Measurements from ENCODE around the gene GRAP2.
"Not testable (repeated sequence)": the region's sequence is repeated elsewhere in the genome, so short reads cannot be mapped to it uniquely, and the experiment has no call there.

GRAP2 gene

GRCh38 chr22:39947220-39948216, 46.6 kb downstream of the GRAP2 start:
- no peak for DNase-seq

DNA sequence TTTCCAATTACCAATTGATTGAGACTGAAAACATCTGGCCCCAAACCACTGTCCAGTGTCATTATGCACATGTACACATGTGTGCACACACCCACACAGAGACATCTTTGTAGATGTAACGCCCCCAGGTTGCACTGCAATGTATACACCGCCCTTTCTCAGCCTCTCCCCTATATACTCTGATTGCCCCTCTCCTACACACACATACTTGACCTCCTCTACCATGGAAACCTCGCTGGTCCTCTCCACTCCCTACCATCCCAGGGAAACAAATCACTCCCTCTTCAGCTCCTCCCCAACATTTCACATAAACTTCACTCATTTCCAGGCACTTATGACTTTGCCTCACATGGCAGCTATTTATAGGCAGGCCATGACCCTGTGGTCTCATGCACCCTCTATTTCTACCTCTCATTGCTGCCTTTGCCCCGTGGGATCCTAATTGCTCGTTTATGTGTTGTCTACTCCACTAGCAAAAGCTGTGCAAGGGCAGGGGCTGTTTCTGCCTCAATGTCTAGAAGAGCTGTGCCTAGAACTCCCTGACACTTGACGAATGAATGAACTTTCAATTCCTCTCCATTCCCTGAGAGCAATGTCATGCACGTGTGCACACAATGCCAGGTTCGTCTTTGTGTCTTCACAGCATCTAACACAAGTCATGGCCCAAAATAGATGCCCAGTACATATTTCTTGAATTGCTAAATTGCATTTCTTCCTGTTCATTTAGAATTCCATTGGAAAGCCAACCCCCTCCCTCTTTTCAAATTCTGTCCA, 49.3 kb downstream of the GRAP2 start:
- DNase-seq = no peak

- DNase-seq = not testable (repeated sequence)
Observed at GRCh38 chr22:39951603-39952293, 50.9 kb downstream of the GRAP2 start.

- no peak for DNase-seq
Observed at GRCh38 chr22:39952347-39952746, 51.5 kb downstream of the GRAP2 start.

DNA sequence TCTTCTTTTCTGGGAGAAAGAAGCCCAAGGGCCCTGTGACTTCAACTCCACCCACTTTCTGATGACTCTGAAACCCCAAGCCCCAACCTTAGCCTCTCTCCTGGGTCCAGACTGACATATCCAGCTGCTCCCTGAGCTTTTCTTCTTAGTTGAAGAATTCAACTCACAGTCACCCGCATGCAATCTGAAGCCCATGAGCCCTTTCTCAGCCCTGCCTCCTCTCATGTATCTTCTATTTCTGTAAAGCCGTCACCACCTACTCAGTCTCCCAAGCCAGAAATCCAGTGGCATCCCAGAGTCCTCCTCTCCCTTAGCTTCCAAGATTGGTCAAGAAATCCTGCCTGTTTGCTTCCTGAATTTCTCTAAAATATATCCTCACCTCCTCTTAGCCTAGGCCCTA, 52.2 kb downstream of the GRAP2 start:
- DNase-seq = no peak

- DNase-seq = no peak
Observed at GRCh38 chr22:39954584-39955055, 53.7 kb downstream of the GRAP2 start.

DNA sequence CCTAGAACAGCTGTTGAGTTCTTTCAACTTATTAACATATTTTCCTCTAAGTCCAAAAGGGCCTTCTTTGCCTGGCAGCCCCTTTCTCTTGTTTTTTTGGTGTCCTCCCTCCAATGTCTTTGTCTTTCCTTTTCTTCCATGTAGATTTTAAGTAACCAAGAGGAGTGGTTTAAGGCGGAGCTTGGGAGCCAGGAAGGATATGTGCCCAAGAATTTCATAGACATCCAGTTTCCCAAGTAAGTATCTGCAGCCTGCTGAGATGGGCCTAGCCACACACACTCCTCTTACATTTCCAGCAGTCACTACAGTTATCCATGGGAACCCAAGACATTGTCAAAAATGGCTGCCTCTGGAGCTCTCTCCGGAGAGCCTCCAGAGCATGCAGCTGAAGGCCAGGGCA, 54.8 kb downstream of the GRAP2 start:
- no peak for DNase-seq

DNA sequence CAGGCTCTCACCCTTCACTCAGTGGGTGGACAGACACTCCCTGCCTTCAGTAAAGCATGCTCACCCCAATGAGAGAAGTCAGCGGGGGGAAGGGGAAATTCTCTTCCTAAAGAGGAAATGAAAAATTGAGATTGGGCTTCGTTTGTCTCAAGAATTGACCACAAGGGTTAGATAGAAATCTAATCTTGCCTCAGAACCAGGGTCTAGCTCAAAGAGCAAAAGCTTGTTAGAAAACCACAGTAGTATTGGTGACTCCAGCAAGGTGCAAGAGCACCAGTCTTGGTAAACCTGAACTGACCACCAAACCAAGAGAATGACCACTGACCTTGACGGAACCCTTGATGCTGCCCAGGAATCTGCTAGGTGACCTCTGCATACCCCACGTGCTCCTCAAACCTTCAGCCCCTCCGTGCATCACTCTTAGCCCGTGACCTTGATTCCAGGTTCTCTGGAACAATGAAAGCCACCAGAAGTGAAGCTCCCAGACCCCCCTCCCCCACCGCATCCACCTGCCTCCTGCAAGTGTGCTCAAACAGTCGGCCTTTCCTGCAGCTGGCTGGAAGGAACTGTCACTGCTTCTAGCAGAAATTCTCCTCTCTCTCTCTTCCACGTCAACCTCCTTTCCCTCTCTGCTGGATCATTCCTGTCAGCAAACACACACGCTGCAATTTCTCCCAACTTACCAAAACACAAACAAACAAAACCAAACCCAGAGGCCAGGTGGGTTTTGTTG, 56.2 kb downstream of the GRAP2 start:
- DNase-seq = no peak

GRCh38 chr22:39958009-39958711, 57.3 kb downstream of the GRAP2 start:
- no peak for DNase-seq

DNA sequence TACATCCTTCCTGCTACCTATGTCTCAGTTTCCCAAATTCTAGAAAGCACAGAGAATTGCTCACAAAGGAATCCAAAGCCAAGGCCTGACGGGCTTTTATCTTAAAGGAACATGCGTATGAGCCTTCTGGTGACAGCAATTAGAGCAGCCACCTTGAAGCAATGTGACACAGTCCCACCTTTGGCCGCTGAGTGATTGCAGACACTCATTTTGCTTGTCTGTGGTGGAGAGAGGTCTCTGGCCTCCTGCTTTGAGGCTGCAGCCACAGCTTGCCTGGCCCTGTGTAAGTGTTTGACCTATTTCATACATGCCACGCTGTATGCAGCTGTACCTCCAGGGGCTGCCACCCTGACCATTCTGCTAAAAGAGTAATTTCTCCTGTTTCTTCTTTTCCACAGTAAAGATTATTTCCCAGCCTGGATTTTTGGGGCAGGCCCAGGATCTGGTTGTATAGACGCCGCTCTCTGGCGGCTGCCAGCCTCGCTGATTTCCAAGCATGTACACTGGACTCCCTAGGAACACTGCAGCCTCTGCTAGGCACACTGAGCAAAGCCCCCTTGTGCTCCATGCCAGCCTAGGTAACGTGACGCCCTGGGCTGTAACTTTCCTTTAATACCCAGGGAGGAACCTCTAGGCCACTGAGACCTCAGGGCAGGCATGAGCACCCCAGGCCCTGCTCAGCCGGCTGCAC, 58.2 kb downstream of the GRAP2 start:
- DNase-seq = no peak

DNA sequence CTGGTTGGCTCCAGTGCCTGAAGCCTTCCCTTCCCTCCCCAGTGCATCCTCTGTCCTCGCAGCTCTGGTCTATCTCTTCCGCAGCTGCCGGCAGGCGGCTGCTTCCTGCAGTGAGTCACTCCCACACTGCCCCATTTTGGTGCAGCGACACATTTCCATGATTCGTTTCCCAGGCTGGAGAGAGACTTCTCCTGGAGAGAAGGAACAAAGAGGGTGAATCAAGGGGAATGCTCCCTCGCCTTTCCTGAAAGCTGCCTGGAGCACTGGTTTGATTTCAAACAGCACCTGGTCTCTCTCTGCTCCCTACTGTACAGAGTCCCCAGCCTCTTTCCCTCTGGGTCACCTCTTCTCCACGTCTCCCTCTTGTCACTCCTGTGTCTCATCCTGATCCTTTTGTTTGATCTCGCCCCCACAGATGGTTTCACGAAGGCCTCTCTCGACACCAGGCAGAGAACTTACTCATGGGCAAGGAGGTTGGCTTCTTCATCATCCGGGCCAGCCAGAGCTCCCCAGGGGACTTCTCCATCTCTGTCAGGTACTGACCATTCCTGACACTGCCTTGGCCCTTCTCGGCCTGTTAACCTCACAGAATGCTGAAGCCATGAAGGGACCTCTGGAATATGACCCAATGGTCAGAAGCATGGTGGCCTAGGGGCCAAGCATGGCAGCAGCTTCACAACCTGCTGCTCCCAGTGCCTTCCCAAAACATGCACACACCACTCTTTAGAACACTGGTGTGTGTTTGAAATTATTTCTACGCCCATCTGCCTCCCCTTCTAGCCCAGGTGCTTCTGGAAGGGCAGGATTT, 59.0 kb downstream of the GRAP2 start, which contains the start of gene TMA7B:
TSS of gene TMA7B (plus strand) at position 758 of the 808 bp plus-strand sequence. CDS start 3,978 bp downstream, outside the sequence.
- no peak for DNase-seq

DNA sequence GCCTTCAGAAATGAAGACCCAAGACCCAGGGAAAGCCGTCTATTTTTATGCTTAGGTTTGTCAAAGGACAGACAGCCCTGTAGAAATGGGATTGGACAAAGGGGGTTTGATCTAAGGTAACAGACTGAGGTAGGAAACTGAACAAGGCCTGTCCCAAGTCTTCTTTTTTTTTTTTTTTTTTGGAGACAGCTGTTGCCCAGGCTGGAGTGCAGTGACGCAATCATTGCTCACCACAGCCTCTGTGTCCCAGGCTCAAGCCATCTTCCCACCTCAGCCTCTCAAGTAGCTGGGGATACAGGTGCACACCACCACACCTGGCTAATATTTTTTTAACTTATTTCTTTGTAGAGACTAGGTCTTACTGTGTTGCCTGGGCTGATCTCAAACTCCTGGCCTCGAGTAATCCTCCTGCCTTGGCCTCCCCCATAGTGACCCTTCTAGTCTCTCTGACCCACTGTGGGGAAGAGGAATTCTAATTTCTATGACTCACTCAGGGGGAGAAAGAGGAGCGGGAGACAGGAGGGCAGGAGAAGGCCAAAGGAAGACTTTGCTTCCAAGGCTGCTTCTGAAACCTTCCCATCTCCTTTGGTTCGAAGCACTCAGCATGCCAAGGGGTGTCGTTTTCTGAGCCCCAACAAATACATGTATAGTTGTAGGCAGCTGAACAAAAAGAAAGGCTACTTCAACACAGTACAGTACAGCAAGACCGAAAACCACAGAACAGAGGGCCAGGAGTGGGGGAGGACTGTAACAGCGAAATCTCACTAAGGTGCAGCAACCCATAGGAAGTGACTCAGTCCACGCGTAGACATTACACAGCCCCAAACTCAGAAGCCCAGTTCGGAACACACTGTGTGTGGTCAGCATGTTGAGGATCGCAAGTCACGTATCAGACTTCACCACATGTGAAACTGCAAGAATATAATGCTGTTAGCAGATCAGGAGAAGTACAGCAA, 60.2 kb downstream of the GRAP2 start:
- no peak for DNase-seq

- DNase-seq = no peak
Observed at GRCh38 chr22:39962071-39962470, 61.2 kb downstream of the GRAP2 start.

DNA sequence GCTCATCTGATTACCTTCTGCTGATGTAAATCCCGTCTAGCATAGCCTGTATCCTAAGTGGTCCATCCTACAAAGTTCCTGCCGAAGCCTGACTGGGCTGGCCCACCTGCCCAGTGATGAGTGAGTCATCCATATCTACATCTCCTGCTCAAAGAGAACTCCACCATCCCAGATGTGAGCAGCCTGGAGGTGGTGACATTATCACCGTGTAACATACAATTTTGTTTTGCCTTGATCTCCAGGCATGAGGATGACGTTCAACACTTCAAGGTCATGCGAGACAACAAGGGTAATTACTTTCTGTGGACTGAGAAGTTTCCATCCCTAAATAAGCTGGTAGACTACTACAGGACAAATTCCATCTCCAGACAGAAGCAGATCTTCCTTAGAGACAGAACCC, 64.9 kb downstream of the GRAP2 start:
- no peak for DNase-seq

DNA sequence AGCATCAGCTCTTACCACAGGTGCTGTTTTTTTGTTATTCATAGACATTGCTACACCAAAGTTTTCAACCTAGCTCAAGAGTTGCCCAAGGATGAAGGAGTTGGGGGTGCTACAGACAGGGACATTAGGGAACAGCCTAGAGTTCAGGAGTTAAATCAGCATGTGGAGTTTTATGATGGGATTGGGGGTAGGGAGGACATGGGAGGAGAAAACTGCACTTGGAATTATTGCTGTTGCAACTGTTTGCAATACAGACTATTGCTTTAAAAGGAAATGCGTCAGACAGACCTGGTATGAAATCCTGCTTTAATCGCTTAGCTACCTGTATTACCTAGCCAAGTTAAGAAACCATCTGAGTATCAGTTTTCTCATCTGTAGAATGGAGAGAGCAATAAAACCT, 65.6 kb downstream of the GRAP2 start:
- no peak for DNase-seq

DNA sequence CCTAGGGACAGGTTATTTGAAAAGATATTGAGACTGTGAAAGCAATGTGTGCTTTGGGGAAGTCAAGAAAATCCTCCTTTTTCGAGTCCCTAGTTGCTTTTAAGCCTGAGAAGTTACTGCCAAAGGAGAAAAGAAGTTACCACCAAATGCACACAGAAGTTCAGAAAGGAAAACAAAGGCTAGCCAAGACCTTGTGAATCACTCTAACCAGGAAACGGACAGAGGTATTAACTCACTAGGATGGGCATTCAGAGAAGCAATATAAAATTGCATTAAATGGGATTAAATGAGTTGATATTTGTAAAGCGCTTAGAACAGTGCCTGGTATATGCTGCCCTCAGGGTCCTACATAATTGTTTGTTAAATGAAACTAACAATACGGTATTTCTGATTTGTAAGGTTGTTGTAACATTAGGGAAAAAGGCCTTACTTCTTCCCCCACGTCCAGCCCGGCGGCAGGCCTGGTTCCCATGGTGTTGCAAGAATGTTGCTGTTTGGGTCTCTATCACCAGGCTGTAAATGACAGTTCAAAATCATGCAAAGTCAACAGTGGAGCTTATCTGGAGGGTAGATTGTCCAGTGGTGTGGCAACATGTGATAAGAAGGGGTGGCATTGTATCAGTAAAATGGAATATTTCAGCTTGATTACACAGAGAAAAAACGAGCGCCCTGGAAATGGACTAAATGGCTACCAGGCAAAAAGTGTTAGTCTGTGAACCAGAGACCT, 66.4 kb downstream of the GRAP2 start:
- DNase-seq = no peak

- DNase-seq = no peak
Observed at GRCh38 chr22:39967996-39968972, 67.4 kb downstream of the GRAP2 start.

All from DMS 273 treated with DMSO at 0.1 percent for 48 hours (cell line).